NOMO-1 treated with DMSO at 0.1 percent for 48 hours (cell line): ENCODE results near the gene SPATA16.
"Not testable (repeated sequence)": the region's sequence is repeated elsewhere in the genome, so short reads cannot be mapped to it uniquely, and the experiment has no call there.

ENCODE experiments used
- DNase-seq: peaks from one replicate; lab custom pipeline; 2025; ENCODE audit not compliant: unreplicated experiment; lab: John Stamatoyannopoulos, UW

The SPATA16 gene, protein sequence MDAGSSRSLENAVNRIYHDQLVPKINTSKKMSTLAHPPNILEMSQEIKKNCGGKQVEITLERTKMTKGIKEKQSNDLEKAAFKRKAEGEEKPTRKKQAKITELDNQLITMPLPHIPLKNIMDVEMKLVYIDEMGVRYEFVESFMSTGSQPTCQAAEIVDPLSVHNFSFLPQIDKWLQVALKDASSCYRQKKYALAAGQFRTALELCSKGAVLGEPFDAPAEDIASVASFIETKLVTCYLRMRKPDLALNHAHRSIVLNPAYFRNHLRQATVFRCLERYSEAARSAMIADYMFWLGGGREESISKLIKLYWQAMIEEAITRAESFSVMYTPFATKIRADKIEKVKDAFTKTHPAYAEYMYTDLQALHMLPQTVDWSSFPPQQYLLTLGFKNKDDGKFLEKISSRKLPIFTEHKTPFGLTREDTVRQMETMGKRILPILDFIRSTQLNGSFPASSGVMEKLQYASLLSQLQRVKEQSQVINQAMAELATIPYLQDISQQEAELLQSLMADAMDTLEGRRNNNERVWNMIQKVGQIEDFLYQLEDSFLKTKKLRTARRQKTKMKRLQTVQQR

DNA sequence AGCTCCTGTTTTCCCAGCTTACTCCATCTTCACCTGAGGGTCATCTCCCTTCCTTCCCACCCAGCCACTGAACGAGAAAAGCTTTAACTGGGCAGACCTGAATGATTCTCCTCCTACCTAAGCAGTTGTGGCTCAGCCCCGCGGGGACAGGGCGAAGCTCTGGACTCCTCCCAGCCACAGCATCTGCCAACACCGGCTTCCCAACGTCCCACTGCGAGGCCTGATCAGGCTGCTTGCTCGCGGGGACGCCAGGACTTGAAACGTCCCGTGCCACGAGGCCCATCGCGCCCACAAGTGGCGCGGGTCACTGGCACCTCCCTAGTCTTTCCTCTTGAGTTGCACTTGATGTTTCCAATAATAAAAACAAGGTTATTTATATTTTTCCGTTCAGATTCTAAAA, at the start of gene SPATA16:
TSS of gene SPATA16 (minus strand) at position 250 of the 400 bp plus-strand sequence. CDS start 23,504 bp downstream, outside the sequence.
- no peak for DNase-seq

DNA sequence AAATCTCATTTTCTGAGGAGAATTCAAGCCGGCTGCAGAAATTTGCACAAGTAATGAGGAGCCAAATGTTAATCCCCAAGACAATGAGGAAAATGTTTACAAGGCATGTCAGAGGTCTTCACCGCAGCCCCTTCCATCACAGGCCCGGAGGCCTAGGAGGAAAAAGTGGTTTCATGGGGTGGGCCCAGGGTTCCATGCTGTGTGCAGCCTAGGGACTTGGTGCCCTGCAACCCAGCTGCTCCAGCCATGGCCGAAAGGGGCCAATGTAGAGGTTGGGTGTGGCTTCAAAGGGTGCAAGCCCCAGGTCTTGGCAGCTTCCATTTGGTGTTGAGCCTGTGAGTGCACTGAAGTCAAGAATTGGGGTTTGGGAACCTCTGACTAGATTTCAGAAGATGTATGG, 42.0 kb upstream of the SPATA16 start:
- DNase-seq: not testable (repeated sequence)

DNA sequence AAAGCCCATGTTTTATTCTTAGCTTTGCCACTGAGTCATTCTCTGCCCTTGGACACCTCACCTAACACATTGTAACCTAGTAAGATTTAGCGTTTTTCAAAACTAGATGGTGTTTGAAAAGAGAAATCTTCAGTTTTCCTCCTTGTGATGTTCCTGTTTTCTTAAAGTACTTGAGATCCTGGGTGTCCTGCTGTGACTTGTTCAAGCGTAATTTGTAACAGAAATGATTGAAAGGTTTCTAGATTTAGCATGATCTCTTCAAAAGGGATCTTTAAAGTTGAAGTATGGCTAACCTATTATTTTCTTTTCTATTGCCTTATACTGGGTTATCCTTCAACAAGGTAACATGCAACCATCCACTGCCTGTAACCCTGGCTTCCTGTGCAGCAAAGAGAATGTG, 32.6 kb upstream of the SPATA16 start:
- no peak for DNase-seq

DNA sequence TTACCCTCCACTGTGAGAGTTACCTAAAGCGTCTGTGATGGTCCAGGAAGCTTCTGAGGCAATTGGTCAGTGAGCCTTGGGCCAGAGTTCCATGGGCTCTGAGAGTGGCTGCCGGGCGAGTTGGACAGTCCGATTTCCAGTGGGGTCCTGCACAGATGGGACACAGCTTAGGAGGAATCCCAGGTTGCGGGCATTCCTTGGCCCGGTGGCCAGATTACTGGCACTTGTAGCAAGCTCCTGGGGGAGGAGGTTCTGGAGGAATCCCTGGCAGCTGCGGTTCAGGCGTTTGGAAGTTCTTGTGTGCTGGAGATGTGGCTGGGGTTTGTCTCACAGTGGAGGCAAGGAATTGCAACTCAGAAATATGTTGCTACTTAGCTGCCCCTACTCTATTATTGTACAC, 18.1 kb upstream of the SPATA16 start:
- DNase-seq: not testable (repeated sequence)

DNA sequence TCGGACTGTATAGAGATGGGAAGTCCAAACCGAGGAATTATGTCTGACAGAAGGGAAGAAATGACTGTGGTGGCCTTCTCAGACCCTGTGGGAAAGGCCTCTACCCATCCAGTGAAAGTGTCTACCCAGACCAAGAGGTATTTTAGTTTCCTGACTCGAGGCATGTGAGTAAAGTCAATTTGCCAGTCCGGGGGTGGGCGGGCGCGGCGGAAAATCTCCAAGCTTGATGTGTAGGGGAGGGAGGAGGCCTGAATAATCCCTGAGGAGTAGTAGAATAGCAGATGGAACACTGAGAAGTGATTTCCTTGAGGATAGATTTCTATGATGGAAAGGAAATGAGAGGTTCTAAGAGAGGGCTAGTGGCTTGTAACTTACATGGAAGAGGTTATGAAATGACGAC, 15.5 kb upstream of the SPATA16 start:
- not testable (repeated sequence) for DNase-seq

DNA sequence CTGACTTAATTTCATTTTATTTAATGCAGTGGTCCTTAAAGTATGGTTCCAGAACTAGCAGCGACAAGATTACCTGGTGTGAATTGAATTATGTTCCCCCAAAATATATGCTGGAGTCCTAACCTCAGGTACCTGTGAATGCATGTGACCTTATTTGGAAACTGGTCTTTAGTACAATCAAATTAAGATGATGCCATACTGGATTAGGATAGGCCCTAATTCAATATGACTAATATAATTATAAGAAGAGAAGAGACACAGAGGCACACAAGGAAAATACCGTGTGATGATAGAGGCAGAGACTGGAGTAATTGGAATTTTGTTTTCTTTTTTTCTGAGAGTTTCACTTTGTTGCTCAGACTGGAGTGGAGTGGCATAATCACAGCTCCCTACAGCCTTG, 12.6 kb upstream of the SPATA16 start:
- DNase-seq: no peak

DNA sequence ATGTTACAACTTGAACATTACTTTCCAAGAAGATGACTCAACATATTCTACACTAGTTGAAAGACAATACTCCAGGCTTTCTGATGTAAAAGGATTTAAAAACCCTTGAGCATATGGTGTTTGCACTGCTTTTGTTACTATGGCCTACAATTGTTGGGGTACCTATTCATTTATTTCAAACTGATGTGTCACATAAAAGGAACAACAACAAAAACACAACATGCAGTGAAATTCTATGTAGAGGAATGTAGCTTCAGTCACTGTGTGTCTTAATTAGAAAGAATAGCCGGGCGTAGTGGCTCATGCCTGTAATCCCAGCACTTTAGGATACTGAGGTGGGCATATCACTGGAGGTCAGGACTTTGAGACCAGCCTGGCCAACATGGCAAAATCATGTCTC, 1.6 kb downstream of the SPATA16 start:
- DNase-seq: no peak

DNA sequence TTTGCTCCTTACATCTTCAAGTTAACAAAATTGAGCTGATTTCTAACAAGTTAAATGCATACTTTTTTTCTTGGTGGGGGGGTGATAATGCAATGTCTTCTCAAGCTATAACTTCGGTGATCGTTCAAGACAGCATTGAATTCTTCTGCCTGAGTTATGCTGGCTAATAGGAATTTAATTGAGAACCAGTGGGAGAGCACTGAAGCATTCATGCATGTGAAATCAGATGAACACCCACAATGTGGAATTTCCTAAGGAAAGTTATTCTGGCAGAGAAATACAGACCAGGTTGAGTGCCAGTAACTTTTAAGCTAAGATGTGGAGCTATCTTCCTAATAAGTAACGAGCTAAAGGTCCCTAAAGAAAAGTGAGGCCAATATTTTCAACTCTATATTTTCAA, 3.0 kb downstream of the SPATA16 start:
- DNase-seq: no peak

DNA sequence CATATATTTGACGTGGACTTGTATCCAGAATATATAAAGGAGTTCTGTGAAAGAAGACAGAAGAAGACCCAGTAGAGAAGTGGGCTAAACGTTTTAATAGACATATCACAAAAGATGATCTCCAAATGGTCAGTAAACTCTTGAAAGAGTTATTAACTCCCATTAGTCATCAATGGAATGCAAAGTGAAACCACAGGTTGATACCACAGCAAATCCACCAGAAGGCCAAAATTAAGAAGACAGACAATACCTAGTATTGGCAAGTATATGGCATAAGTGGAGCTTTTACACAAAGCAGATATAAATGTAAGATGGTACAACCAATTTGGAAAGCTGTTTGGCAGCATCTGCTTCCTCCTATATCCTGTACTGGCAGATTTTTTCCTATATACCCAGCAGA, 6.0 kb downstream of the SPATA16 start:
- DNase-seq: no peak

DNA sequence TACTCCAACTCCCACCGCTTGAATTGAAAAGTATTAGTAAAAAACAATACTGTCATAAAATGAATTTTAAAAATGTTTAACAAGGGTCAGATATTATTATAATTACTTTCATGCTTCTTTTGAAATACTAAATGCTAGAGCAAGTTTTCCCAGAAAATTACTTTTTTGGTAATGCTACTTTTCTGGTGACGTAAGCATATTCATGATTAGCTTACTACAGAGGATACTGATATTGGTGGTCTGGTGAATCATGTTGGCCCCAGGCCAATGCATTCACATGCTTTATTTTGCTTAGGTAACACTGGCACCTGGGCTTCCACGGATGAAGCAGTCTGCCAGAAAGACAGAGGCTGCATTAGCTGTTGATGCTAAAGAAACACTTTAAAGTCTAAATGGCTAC, 12.4 kb downstream of the SPATA16 start:
- DNase-seq: no peak

DNA sequence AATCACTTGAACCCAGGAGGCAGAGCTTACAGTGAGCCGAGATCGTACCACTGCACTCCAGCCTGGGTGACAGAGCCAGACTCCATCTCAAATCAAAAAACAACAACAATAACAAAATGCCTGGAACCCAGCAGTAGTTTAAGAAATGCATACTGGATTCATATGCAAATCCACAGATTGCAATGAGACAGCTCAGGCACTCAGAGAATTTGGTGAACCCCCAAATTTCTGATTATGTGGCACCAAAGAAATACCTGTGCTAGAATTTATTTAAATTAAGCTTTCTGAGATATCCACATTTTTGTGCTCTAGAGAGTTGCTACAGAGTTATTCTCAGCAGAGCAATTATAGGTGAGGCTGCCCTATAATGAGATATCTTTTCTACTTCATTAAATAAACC, 29.7 kb downstream of the SPATA16 start:
- no peak for DNase-seq

DNA sequence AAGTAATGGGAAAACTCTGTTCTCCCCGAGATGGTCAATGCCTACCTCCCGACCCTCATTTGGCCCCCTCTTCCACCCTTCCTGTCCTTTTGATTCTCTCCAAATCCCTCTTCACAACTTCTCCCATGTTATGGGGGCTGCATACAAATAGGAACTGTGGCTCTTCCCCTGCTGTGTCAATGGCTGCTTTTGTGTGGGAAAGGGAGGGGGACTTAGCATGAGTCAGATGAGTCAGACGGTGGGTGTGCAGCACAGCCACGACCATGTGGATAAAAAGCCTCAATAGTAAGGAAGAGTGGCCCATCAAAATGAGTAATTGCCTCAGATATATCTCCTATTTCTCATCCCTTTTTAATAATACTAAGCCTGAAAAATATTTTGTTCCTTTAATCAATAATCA, 31.9 kb downstream of the SPATA16 start:
- DNase-seq: no peak

DNA sequence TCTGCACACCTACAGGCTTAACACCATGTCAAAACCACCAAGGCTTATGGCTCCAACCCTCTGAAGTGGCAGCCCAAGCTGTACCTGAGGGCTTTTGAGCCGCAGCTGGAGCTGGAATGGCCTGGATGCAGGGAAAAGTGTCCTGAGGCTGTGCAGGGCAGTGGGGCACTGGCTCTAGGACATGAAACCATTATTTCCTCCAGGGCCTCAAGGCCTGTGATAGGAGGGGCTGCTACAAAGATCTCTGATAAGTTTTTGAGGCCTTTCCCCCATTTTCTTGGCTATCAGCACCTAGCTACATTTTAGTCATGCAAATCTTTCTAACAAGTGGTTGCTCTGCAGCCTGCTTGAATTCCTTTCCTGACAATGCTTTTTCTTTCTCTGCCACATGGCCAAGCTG, 37.6 kb downstream of the SPATA16 start:
- DNase-seq: no peak

DNA sequence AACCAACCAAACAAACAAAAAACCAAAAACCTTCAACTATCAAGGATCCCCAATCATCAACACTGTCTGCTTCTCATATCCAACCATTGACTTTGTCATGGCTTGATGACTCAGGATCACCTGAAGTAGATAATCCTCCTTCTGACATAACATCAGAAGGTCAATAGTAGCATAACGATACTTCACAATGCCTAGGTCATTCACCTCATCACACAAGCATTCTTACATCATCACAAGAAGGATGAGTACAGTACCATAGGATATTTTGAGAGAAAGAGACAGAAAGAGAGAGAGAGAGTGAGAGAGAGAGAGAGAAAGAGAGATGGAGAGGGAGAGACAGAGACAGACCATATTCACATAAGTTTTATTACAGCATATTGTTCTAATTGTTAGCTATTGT, 42.1 kb downstream of the SPATA16 start:
- no peak for DNase-seq

DNA sequence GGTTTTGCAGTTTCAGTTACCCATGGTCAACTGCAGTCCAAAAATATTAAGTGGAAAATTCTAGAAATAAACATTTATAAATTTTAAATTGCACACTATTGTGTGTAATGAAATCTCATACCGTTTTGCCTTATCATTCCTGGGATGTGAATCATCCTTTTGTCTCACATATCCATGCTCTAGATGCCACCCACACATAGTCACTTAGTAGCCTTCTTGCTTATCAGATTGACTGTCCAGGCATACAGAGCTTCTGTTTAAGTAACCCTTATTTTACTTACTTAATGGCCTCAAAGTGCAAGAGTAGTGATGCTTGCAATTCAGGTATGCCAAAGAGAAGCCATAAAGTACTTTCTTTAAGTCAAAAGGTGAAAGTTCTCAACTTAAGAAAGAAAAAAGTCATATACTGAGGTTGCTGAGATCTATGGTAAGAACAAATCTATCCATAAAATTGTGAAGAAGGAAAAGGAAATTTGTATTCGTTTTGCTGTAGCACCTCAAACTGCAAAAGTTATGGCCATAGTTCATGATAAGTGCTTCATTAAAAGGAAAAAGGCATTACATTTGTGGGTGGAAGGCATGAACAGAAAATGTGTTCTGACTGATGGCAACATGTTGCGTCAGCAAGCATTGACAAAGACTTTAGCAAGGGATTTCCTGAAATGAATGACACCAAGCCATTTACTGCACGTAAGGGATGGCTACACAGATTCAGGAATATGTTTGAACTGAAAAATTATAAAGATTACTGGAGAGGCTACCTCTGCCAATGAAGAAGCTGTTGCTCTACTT, 43.8 kb downstream of the SPATA16 start:
- no peak for DNase-seq

DNA sequence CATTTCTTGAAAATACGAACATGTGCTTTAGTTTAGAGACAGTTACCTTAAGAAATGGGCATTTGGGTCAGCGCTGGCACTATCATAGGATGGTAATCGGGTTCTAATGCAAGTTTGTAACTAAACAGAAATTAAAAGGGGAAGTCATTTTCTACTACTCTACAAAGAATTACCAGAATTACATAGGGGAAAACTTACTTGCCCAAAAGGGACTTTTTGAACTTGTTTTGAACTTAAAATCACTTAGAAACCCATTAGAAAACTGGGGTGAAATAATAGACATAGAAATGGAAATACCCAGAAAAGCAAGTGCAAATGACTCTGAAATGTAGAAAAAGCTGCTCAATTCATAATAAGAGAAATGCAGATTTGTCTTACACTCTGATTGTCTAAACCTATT, 44.9 kb downstream of the SPATA16 start:
- no peak for DNase-seq

DNA sequence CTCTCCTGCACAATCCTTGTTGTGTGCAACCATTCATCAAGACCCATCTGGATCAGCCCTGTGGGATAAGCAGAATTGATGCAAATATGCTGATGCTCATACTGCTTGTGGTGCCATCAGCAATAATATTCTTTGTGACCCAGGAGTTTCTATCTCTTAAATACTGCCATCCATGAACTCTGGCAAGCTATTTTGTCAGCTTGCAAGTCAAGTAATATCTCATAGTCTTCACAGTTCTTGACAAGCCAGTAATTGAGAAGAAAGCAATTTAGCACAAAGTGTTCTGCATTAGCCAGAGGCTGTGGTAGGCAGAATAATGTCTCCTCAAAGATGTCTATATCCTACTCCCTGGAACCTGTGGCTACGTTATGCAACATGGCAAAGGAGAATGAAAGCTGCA, 49.0 kb downstream of the SPATA16 start:
- no peak for DNase-seq

DNA sequence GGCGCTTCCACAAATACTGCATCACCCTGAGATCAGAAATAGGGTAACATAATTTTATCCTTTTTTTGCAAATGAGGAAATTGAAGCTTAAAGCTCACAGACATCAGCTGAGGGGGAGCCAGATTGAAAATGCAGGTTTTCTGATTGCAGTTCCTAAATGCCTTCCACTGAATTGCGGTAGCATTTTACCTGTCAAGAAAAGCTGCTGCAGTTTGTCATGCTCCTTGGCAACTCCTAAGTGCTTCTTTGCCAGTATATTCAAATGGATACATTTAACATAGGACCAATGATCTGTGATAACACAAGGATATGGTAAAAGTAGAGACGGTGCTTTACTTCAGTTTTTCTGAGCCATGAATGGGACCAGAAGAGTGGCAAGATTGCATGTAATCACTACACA, 50.5 kb downstream of the SPATA16 start:
- DNase-seq: no peak

DNA sequence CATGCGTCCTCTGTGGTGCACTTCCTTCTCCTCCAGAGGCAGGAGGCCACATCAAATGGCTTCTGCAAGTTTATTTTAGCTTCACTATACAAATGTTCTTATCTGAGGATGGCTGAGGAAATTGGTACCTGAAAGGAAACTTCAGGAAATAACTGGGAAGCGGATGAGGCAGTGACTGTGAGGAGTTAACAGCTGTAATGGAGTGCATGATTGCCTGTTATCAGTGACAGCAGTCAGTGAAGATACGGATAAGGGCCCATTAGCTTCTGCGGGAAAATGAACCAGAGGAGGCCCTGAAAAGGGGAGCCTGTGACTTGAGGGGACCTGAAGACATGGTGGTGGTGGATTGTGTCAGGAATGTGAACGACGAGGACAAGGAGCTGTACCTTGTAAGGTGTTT, 51.8 kb downstream of the SPATA16 start:
- DNase-seq: no peak

DNA sequence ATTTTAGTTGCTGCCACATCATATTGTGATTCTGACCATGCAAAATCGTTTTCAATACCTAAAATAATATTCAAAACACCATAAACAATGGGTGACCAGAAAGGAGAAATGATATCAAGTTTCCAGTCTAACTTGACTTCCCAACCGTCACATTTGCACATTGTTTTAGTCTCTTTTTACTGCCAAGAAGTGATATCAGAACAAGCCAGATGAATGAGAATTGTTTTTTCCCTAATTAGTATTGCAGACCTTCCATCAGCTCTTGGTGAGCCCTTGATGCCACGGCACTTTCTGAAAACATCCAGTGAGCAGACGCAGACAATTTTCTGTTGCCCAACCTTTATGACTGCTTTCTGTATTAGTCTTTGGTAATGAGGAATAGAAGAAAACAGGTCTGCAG, 62.5 kb downstream of the SPATA16 start:
- DNase-seq: no peak

DNA sequence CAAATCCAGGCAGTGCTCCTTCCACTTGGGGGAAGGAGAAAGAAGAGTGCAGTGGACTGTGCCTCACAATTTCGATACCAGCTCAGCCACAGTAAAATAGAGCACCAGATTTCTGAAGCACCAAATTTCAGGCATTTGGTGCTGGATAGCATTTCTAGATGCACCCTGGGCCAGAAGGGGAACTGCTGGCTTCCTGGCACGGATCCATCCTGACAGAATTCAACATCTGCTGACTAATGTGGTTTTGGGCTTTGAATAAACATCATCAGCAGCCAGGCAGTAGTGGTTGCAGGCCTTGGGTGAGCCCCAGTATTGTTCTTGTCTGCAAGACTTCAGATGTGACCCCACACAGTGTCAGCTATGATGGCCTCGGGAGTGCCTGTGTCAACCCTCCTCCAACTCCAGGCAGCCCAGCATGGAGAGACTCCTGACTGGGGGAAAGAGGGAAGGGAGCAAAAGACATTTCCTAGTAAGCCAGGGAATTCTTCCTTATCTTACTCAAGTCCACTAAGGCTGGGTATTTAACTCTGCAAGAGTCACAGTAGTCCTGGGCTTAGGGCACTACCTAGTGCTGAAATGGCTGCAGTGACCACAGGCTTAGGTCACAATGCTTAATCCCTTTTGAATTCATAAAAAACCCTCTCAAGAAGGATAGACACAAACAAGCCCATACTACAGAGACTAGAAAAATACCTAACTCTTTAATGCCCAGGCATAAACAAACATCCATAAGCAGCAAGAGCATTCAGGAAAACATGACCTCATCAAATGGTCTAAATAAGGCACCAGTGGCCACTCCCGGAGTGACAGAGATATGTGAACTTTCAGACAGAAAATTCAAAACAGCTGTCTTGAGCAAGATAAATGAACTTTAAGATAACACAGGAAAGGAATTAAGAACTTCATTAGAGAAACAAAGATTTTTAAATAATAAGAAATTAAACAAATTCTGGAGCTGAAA, 74.7 kb downstream of the SPATA16 start:
- DNase-seq: no peak
